ENCODE measurements around the gene ADAMTSL5. TPM values are rescaled to one million over a fixed set of nuclear protein-coding genes. Genes with fewer than 3 reads are reported as not detected.

Gene ADAMTSL5
- total and polyA plus RNA-seq, 2 of the 8 experiments (the other 6 are each of a cell fraction or from before 2014, with no cell fraction given), result 0.82 to 0.99 TPM

DNA sequence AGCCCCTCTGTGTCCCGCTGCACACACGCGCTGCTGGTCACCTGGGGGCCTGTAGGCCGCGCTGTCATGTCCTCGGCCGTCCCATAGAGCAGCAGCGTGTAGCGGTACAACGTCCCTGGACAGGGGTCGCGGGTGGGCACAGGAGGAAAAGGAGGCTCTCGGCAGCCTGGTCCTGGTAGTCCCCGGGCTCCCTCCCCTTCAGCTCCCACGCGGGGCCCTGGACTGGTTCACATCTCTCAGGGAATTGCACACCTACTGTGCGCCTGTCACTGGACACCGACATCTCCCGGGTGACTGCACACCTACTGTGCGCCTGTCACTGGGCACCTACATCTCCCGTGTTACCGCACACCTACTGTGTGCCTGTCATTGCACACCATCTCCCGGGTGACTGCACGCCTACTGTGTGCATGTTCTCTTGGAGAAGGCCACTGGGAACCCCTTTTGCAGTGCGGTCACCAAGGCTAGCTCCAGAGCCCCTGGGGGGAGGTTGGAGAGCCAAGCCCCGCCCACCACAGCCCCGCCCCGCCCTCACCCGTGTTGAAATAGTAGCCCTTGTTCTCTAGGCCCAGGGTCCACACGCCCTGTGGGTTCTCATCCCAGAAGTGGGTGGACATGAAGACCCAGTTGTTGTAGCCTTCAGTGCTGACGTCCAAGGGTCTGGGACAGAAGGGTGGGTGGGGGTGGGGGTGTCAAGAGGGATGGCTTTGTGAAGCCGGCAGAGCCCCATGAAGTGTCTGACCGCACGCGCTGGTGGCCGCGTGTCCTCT lies 30.3 kb downstream of the ADAMTSL5 start:
- FAIRE-seq, result no peak
- no peaks in the 10 kb centered on the region for H3K27me3 ChIP-seq (replicated peaks in 1 of 4; ENCODE audit: control insufficient read depth in 3 of 4, extremely low read depth in 1 of 4, insufficient read depth in 3 of 4, low read length in 3 of 4)
- no peak overlapping the region for H2BK20ac ChIP-seq (ENCODE audit: low read length)
- no peaks in the 10 kb centered on the region for H3K79me2 ChIP-seq (ENCODE audit: control insufficient read depth in 1 of 2, insufficient read depth in 2 of 2, low read length in 2 of 2)
- WGBS, 2 experiments (ENCODE audit: extremely low coverage in 1 of 2, insufficient coverage in 1 of 2, insufficient read length in 1 of 2, insufficient replicate concordance in 2 of 2, low coverage in 1 of 2, low lambda C conversion rate in 2 of 2, missing lambda C conversion rate in 1 of 2), result 86% methylated on average over 36 of the region's 37 CpGs; no CpG with 5 or more reads in 1 of the 2 experiments
- H3K79me1 ChIP-seq (ENCODE audit: low read depth, low read length), result no peaks in the 10 kb centered on the region; the same call in 1 of the 2 replicates
- no peaks in the 10 kb centered on the region; a peak in 1 of 8 replicates for H3K36me3 ChIP-seq (ENCODE audit: control insufficient read depth in 2 of 4, insufficient read depth in 4 of 4, low read length in 3 of 4)
- no peak for DNase-seq (ENCODE audit: low read depth in 1 of 2, low spot score in 2 of 2)
- no peak overlapping the region for H3K27ac ChIP-seq (ENCODE audit: low read depth, low read length)
- H4K91ac ChIP-seq (replicated peaks; ENCODE audit: insufficient read length, low read length), result no peak overlapping the region
- H2AK5ac ChIP-seq (ENCODE audit: low read depth, low read length), result no peak overlapping the region
- ChIA-PET POLR2A (ENCODE audit: partially characterized antibody) (interaction anchor here (0.8 to 1.0 kb wide), 2 partner anchors 14 to 24 kb away, joined by 3 read pairs; no protein-coding TSS in a partner anchor), CTCF (ENCODE audit: partially characterized antibody) (interaction anchor here (0.7 to 0.8 kb wide), 3 partner anchors 17 to 34 kb away, joined by 3 to 4 read pairs (median 3); no protein-coding TSS in a partner anchor)
- H3K56ac ChIP-seq (replicated peaks; ENCODE audit: insufficient read length, low read depth, low read length), result no peak overlapping the region
- H3K4me1 ChIP-seq (replicated peaks in 1 of 4; ENCODE audit: control insufficient read depth in 3 of 4, insufficient read depth in 4 of 4, low read length in 3 of 4), result no peaks in the 10 kb centered on the region
- peaks cover 5% of the 10 kb centered on the region; the same call in 1 of the 2 replicates for H3K23me2 ChIP-seq (ENCODE audit: low read depth, low read length)
- no peak overlapping the region for H3K4me2 ChIP-seq (ENCODE audit: insufficient read depth in 1 of 2, low read depth in 2 of 2, low read length in 2 of 2)
- H2AFZ ChIP-seq (ENCODE audit: low read length), result no peak overlapping the region
- H4K20me1 ChIP-seq (replicated peaks in 1 of 2; ENCODE audit: control insufficient read depth in 1 of 2, insufficient read depth in 2 of 2, low read length in 2 of 2), result no peaks in the 10 kb centered on the region
- H2BK15ac ChIP-seq (ENCODE audit: low read length), result no peak overlapping the region
- H3K18ac ChIP-seq (ENCODE audit: extremely low read depth, low read length), result no peak overlapping the region
- no peak overlapping the region for H3K9ac ChIP-seq (replicated peaks in 1 of 4; ENCODE audit: extremely low read depth in 1 of 4, low read depth in 3 of 4, low read length in 3 of 4)
- no peak overlapping the region for H2BK120ac ChIP-seq (replicated peaks; ENCODE audit: low read depth, low read length)
- H4K5ac ChIP-seq (ENCODE audit: insufficient read length, low read depth, low read length), result no peak overlapping the region
- H3K4me3 ChIP-seq (ENCODE audit: extremely low read depth in 1 of 4, insufficient read depth in 2 of 4, low read depth in 3 of 4, low read length in 4 of 4), result no peak overlapping the region
- H4K8ac ChIP-seq (ENCODE audit: extremely low read depth, insufficient read depth, low read length), result peak overlapping the region; percentile 68
- no peak overlapping the region for H3K4ac ChIP-seq (replicated peaks; ENCODE audit: insufficient read length, low read depth, low read length)
- no peaks in the 10 kb centered on the region for H3K9me3 ChIP-seq (ENCODE audit: insufficient read depth in 2 of 2, low read depth in 1 of 2, low read length in 1 of 2)
- H3K23ac ChIP-seq (ENCODE audit: insufficient read length), result no peak overlapping the region
- H3K14ac ChIP-seq (ENCODE audit: insufficient read length), result no peak overlapping the region
- H2BK5ac ChIP-seq (ENCODE audit: low read depth, low read length), result no peak overlapping the region
- H2BK12ac ChIP-seq (ENCODE audit: low read depth, low read length), result no peak overlapping the region
- no peak for TF ChIP-seq HDAC2 (IDR thresholded peaks at IDR 0.05; ENCODE audit: borderline replicate concordance in 1 of 2, low read depth in 2 of 2, low read length in 2 of 2)
- no peak for TF ChIP-seq RNF2 (IDR thresholded peaks at IDR 0.05; ENCODE audit: borderline replicate concordance, low read depth, low read length, missing control alignments, poor library complexity, severe bottlenecking)
- TF ChIP-seq PHF8 (conservative IDR thresholded peaks at IDR 0.05; ENCODE audit: low read depth, low read length), result no peak
- TF ChIP-seq CTBP2 (IDR thresholded peaks at IDR 0.05; ENCODE audit: borderline replicate concordance, insufficient read depth, insufficient read length, low read length), result no peak
- no peak for TF ChIP-seq SP4 (IDR thresholded peaks at IDR 0.05; ENCODE audit: low read length)
- TF ChIP-seq ZNF274 (IDR thresholded peaks at IDR 0.05; ENCODE audit: borderline replicate concordance, extremely low read depth, low read length), result no peak
- TF ChIP-seq, protein P1, sequence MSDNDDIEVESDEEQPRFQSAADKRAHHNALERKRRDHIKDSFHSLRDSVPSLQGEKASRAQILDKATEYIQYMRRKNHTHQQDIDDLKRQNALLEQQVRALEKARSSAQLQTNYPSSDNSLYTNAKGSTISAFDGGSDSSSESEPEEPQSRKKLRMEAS (IDR thresholded peaks at IDR 0.05), result no peak
- TF ChIP-seq SP1 (IDR thresholded peaks at IDR 0.05; ENCODE audit: low read depth, low read length), result no peak
- TF ChIP-seq, protein P2, sequence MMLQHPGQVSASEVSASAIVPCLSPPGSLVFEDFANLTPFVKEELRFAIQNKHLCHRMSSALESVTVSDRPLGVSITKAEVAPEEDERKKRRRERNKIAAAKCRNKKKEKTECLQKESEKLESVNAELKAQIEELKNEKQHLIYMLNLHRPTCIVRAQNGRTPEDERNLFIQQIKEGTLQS (IDR thresholded peaks at IDR 0.05; ENCODE audit: insufficient read depth, low read depth, low read length), result no peak
- no peak for TF ChIP-seq TAF7 (optimal IDR thresholded peaks at IDR 0.05; ENCODE audit: borderline replicate concordance, low read depth, low read length)
